Fibroblast of gingiva (primary cell): ENCODE results near the gene OR2M3.
"Not testable (repeated sequence)": the region's sequence is repeated elsewhere in the genome, so short reads cannot be mapped to it uniquely, and the experiment has no call there.

Experiments used
- DNase-seq: peaks from one replicate; pipeline ENCODE4 v3.0.0-alpha.2; 2011; ENCODE audit warnings: low read depth

OR2M3 gene

GRCh38 chr1:248196965-248197364 lies at the start of gene OR2M3:
TSS of gene OR2M3 (plus strand) at chr1:248197265. CDS start at chr1:248203068, 5,803 bp downstream.
- DNase-seq, result no peak

GRCh38 chr1:248152056-248152827 lies 44.8 kb upstream of the OR2M3 start:
- DNase-seq, result no peak

- DNase-seq, result no peak
Measured at GRCh38 chr1:248155927-248156326, 41.1 kb upstream of the OR2M3 start.

- no peak for DNase-seq
Measured at GRCh38 chr1:248158758-248159157, 38.3 kb upstream of the OR2M3 start.

- no peak for DNase-seq
Measured at GRCh38 chr1:248164031-248164430, 33.0 kb upstream of the OR2M3 start.

GRCh38 chr1:248165186-248165585 lies 31.9 kb upstream of the OR2M3 start:
- DNase-seq, result no peak

GRCh38 chr1:248174521-248174920 lies 22.5 kb upstream of the OR2M3 start, which contains the start of gene OR2M2:
TSS of gene OR2M2 (plus strand) at chr1:248174821. CDS start at chr1:248179986, 5,165 bp downstream.
- DNase-seq, result no peak

GRCh38 chr1:248183996-248184395 lies 13.1 kb upstream of the OR2M3 start:
- DNase-seq, result no peak

- no peak for DNase-seq
Measured at GRCh38 chr1:248187363-248187762, 9.7 kb upstream of the OR2M3 start.

GRCh38 chr1:248189026-248189425 lies 8.0 kb upstream of the OR2M3 start:
- DNase-seq, result no peak

- DNase-seq, result no peak
Measured at GRCh38 chr1:248194117-248194516, 2.9 kb upstream of the OR2M3 start.

GRCh38 chr1:248215880-248216279 lies 18.8 kb downstream of the OR2M3 start:
- DNase-seq, result no peak

GRCh38 chr1:248225537-248225936 lies 28.5 kb downstream of the OR2M3 start:
- DNase-seq, result no peak

- DNase-seq, result no peak
Measured at GRCh38 chr1:248229360-248229908, 32.4 kb downstream of the OR2M3 start.

- DNase-seq, result no peak
Measured at GRCh38 chr1:248231117-248231516, 34.1 kb downstream of the OR2M3 start, which contains the start of gene OR2M4. TSS of gene OR2M4 (plus strand) at chr1:248231417. CDS start at chr1:248238929, 7,512 bp downstream.

GRCh38 chr1:248239478-248239877 lies 42.4 kb downstream of the OR2M3 start:
- no peak for DNase-seq

- DNase-seq, result no peak
Measured at GRCh38 chr1:248243204-248243603, 46.1 kb downstream of the OR2M3 start.

GRCh38 chr1:248259309-248259708 lies 62.2 kb downstream of the OR2M3 start:
- DNase-seq, result not testable (repeated sequence)
